ENCODE data around the gene ARHGEF11.

Gene ARHGEF11

DNA sequence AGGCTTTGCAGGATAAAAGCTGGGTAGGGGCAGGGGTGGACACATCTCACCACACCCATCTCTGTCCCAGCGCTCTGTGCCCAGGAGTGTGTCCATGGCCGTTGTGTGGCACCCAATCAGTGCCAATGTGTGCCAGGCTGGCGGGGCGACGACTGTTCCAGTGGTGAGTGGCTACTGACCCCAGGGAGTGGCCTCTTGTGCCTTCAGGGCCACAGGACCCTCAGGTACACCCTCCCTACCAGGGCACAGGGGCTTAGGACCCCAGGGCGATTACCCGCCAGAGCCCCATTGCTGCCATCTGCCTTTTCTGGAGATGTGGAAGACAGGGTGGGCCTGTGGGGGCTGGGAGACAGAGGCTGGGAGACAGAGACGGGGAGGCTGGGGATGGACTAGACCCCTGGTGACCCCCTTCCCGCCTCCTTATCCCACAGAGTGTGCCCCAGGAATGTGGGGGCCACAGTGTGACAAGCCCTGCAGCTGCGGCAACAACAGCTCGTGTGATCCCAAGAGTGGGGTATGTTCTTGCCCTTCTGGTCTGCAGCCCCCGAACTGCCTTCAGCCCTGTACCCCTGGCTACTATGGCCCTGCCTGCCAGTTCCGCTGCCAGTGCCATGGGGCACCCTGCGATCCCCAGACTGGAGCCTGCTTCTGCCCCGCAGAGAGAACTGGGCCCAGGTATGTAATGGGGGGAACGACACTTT, 139.2 kb downstream of the ARHGEF11 start:
- no peak for DNase-seq

DNA sequence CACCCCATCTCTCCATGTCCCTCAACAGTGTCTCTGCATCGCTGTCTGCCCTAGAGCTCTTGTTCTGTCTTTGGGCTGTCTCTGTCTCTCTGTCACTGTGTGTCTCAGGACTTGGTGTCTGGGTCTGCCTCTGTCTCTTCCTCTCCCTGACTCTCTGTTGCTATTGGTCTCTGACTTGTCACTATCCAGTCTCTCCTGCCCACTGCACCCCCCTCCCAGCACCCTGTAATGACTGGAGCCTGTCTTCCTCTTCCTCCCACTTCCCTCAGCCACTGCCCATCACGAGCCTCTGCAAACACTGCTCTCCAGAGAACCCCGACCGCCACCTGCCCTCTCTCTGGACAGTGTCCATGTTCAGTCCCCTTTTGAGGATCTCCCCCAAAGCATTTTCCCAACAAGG, 139.9 kb downstream of the ARHGEF11 start:
- no peak for DNase-seq

DNA sequence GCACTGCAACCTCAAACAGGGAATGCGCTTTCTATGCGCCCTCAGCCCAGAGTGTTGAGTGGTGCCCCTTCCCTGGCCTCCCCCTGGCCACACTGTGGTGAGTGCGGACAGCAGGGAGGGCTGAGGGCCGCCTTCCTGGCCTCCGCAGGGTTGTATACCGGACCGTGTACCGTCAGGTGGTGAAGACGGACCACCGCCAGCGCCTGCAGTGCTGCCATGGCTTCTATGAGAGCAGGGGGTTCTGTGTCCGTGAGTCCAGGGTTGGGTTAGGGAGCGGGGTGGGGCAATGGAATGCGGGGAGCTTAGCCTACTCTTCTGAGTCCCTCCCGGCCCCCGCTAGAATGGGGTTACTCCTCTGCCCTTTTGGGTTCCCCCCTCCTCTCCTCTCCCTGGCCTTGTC, 140.4 kb downstream of the ARHGEF11 start:
- DNase-seq = no peak

DNA sequence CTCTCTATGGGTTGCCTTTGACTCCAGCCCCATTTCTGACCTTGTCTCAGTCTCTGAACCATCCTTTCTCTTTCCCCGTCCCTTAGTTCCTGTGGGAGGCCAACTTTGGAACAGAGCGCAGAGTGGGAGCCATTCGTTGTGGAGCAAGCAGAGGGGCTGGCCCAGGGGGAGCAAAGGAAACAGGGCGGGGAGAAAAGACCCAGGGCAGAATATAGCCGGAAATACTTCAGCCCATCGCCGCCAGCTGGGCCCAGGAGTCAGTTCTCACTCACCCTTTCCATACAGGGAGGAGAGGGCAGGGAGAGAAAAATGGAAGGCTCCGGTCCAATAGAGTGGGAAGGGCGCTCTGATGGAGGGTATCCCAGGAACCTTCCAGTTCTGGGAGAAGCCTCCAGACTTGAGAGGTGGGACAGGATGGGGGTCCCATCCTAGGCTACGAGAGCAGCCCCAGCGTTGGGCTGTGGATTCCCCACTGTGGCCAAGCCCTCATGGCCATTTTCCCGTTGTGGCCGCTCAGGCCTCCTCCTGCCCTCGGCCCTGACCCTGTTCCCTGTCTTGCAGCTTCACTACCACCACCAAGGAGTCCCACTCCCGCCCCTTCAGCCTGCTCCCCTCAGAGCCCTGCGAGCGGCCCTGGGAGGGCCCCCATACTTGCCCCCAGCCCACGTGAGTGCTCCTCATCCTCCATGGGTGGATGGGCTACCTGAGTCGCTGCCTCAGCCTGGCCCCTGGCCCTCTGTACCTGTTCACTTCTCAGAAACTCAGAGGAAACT, 141.2 kb downstream of the ARHGEF11 start:
- no peak for DNase-seq

DNA sequence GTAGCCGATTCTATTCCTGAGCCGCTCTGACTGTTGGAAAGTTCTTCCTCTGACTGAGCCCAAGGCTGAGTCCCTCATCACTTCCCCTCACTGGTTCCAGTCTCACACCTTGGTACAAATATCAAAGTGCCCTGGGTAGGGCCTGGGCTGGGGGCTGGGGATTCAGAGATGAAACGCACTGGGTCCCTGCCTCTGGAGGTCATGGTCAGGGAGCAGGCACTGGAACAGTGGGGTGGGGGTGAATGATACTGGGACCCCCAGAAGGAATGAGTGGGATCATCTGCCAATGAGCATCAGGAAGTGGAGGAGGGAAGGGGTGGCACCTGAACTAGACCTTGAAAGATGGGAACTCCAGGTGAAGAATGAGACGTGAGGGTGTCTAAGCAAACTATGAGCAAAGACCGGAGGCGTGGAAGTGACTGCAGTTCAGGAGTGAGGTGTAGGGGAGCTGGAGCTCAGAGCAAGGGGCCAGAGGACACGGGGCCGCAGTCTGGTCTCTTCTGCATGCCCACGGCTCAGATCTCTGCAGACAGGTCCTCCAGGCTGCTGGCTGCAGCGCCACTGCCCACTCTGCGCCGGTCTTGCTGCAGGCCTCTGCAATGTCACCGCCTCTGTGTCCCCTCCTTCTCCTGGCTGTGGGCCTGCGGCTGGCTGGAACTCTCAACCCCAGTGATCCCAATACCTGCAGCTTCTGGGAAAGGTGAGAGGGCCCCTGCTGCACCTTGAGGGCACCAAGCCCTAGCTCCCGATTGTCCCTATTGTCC, 142.0 kb downstream of the ARHGEF11 start:
- no peak for DNase-seq

DNA sequence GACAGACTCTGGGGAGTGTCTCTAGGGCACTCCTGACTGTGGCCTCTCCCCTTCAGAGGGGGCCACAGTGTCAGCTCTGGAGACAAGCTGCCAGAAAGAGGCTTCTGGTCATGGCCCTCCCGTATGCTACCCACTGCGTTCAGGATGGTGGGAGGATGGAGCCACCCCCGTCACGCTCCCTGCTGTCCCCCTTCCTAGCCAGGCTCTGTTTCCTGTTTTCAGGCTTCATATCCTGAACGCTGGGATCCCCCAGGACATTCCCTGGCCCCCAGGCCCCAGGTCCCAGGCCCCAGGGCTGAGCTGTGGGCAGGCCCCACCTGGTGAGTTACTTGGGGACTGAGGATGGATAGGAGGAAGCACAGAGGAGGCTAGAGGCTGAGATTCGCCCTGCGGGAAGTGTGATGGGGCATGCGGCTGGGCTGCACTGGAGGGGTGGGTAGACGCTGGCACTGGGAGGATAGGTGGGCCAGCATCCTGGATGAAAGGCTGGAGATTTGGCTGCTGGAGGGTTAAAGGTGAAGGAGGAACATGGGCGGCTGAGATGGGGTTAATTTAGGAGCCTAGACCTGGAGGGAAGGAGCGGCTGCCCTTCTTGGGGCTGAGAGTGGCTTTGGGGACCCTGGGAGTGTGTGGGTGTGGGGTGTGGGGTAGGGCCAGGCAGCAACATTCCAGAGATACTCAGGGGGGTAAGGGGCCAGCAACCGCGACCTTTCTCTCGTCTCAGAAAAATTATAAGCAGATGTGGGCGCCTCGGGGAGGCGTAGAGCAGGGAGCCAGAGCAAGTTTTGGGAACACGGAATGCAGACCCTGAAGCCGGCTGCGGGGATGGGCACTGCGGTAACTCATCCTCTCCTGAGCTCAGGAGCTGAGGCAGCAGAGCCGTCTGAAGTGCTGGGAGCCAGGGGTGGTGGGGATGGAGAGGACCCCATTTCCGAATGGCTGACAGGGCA, 143.3 kb downstream of the ARHGEF11 start:
- DNase-seq = no peak

DNA sequence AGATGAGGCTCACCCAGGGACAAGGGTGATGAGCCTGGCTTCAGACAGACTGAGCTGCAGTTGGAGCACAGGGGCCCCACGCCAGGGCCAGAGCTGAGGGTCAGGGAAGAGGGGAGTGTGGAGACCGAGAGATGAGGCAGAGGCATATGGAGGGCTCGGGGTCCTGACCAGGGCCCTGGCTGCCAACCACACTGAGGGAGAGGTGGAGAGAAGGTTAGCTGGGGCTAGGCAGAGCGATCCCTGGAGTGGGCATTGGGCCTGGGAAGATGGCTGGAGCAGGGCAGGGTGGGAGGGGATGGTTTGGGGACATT, 144.0 kb downstream of the ARHGEF11 start:
- DNase-seq = no peak

DNA sequence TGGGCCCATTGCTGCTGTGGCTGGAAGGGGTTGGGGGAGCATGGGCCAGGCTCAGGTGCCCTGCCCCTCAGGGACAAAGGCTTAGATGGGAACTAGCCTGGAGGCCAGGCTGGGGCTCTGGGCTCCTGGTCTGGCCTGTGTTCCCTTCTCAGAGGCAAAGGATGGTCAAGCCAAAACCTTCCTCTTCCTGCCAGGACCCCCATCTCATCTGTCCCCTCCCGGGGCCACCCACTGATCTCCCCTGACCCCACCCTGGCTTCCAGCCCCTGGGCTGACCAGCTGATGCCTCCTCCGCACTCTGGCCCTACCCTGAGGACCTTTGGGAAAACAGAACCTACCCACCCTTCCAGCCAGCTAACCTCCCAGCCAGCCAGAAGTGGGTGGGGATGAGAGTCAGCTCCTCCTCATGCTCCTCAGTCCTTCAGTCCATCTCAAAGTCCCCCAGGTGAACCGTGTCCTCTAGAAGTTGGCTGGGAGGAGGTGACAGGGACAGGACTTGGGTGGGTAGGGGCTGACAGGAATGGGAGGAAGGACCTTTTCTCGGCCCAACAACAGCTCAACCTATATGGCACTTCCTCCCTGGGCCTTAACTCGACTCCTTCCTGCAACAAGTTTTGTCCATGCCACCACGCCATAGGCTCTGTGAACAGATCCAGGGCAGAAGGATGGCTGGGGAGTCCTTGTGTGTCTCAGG, 144.5 kb downstream of the ARHGEF11 start:
- DNase-seq = no peak

DNA sequence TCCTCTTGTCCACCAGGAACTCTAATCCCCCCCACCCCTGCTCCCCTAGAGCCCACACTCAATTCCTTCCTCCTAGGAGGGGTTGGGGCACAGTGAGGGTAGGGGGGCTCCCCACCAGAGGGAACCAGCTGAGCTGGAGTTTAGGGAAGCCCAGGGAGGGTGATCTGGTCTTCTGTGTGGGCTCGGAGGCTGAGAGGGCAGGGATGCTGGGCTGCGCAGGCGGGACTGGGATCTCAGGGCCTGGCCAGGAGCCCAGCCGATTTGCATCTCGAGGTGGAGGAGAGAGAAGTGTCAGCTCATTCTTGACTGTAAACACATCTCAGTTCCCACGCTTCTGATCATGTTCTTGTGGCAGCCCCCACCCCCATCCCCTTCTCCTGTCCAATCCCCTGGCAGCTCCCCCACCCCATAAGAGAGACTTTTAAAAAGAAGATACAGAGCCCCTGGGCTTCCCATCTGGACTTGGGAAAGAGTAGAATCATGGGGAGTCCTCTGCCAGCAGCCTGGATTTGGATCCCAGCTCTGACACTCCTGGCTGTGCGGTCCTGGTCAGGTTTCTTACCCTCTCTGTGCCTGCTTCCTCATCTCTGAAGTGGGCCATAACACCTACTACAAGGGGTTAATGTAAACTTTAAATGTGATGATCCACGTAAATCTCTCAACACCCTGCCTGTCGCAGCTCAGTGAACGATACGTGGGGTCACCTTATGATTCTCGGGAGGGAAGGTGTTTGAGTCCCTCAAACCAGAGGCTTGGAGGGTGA, 145.4 kb downstream of the ARHGEF11 start:
- DNase-seq = no peak

DNA sequence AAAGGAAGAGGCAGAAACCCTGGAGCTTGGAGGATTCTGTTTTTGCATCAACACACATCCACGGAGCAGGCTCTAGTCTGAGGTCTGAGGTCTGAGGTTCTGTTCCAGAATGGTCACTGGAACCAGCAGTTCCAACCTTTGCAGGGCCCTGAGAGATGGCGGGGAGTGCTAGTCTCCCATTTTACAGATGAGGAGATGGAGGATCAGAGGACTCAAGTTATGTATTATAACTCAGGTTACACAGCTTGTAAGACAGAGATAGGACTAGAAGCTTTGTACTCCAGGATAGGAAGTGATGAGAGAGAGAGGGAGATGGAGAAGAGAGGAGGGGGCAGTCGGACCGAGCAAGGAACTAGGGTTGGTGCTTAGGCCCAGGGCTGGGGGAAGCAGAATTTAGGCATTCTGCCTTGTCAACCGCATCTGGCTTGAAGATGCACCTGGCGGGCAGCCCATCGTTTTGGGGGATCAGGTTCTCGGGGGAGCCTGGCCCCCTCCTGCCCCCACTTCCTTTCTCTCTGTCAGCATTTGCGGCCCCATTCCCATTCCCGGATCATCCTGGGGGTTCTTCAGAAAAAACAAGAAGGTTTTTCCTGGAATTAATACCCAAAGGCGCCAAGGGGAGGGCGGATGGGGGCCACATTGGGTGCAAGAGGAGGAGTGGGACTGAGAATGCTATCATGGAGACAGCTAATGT, 146.4 kb downstream of the ARHGEF11 start:
- no peak for DNase-seq

DNA sequence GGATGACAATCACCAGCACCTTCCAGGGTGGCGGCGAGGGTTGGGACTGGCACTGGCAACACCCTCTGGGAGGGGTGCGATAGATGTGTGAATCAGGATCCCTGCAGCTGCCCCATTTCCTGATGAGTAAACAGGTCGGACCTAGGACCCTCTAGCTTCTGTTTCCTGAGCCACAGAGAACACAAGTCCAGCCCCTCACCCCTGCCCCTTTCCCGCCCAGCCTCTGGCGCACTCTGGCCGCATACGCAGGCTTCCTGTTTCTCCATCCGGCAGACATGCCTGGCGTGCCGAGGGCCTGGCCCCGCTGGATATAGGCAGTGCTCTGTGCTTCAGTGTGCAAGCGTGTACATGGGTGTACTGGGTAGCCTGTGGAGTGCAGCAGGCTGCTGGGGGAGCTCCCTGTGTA, 147.4 kb downstream of the ARHGEF11 start:
- no peak for DNase-seq

DNA sequence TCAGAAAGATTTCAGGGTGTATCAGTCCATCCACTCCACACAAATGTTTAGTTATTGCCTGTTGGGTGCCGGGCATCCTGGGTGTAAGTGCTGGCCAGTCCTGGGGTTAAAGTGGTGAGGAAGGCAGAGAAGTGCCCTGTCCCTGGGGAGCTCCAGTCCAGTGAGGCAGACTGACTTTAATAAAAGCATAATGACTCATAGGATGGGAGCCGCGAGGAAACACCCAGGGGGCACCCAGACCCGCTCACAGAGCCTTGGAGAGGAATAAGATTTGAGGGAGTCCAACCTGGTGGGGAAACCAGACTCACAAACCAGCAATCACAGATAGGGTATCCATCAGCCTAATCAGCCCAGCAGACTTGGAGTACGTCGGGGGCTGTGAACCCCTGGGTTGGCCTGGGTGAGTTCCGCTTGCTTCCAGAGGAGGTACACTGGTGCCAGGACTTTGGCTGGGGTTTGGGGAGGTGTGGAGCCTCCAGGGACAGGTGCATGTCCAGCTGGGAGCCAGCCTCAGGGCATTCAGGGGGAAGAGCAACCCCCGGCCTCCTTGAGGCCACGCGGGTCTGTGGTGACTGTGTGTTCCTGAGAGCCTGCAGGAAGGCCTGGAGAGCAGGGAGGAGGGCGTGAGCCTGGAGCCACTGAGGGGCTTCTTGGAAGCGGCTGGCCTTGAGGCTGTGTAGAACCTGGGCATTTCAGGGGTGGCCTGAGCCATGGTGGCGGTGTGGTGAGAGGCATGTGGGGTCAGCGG, 148.3 kb downstream of the ARHGEF11 start:
- DNase-seq = no peak

DNA sequence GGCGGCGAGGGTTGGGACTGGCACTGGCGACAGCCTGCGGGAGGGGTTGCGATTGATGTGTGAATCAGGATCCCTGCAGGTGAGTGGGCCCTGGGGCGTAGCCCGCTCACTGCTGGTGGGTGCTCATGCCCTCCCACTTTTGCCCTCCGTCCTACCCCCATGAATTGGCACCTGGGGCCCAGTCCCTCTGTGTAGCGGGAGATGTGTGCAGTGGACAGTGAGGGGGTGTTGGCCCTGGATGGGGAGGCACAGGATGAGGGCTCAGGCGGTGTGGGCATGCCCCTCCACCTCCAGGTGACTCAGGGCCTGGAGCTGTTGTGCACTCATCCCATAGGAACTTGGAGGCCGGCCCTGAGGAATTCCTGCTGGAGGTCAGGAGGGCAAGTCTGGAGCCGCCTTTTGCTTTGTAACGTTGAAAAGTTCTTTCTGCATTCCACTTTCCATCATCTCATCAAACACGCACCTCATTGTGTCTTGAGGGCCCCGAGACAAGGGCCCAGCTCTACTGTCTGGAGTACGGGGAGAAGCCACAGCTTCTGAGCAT, 149.0 kb downstream of the ARHGEF11 start:
- DNase-seq = no peak

DNA sequence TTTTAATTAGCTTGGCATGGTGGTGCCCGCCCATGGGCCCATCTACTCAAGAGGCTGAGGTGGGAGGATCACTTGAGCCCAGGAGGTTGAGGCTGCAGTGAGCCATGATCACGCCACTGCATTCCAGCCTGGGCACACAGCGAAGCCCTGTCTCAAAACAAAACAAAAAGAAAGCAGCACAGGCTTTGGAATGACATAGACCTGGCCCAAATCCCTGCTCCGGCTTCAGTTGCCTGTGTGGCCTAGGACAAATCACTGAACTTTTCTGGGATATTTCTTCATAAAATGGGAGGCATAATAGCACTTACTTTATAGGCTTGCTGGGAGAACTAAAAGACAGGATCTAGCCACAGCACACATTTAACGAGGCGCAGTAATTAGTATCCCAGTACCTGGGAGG, 149.6 kb downstream of the ARHGEF11 start:
- DNase-seq = no peak

DNA sequence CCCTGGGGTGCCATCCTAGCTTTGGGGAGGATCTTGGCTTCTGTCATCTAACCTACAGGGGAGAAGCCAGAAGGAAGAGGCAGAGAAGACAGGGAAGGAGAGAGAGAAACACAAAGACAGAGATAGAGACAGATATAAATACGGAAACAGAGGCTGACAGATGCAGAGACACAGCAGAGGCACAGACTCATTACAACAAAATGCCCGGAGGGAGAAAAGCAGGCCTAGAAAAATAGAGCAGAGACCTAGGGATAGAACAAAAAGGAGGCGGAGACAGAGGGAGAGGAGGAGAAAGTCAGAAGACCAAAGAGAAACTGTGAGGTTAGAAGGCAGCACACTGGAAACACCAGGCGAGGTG, 150.1 kb downstream of the ARHGEF11 start:
- DNase-seq = no peak

DNA sequence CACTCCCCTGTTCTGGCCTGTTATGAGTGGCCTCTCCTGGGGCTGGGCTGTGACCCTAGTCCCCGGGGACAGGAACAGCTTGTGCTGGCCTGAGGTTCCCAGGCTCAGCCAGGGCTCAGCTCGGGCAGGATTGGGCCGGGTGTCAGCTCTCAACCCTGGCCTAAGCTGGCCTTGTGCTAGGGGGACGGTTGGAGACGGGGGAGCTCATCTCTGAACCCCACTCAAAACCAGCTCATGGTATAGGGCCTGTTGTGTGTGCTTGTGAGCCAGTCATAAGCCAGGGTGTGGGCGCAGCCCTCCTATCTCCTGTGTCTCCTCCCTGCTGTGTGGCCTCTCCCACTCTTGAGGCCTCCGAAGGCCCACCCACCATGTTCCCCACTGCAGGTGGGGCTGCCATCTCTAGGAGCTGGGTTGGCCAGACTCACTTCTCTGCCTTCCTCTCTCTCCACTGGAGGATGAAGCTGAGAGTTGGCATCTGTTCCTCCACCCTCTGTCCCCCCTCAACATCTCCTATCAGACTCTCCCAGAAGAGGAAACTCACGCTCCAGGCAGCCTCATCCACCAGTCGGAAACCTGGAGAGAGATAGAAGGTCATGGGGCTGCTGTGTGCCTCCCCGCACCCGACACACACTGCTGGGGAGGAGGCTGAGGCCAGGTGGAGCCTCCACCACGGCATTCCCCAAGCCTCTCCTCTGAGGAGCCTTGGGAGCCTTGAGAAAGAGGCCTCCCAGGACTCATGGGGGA, 150.7 kb downstream of the ARHGEF11 start:
- DNase-seq = no peak

DNA sequence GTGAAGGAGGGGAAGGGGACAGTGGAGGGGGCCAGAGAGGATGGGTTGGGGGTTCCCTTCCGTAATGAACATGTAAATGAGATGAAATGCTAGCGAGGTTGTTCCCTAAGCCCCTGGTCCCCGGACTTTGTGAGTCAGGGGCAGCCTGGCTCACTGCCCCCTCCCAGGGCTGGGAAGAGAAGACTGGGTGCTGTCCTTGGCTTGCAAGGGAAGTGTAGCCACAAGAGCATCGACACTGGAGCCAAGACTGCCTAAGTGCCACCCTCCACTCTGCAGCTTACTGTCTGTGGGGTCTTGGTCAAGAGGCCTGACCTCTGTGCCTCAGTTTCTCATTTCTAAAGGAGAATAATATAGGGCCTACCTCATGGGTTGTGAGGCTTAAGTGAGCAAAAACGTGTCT, 151.5 kb downstream of the ARHGEF11 start:
- no peak for DNase-seq

DNA sequence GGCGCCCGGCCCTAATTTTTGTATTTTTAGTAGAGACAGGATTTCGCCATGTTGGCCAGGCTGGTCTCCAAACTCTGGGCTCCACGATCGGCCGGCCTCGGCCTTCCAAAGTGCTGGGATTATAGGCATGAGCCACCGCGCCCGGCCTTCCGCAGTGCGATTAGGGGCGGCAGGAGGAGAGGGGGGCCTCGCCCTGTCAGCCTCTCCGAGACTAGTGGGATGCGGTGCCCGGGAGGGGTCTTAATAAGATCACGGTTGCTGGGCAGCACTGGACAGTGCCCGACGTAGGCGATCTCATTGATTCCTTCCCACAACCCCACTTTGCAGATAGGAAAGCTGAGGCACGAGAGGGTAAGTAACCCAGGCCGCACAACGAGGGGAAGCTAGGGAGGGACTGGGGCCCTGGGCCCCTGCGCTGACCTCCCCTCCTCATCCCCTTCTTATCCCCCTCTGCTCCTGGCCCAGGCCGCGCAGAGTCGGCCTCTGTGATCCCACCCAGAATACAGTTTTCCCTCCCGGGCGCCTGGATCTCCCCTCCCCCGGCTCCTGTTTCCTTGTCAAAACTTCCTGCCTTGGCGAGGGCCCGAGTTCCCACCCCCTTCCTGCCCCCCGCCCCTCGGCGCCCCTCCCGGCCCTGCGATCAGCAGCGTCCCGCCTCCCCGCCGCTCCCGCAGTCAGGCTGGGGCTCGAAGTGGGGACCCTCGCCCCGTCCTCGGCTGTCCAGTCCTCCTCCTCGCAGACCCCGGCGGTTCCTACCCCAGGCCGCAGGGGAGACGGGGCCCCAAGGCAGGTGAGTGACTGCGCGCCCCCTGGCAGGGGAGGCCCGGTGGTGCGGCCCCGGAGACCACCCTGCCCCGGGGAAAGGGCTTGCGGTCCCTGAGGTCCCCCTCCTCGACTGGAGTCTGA, 152.2 kb downstream of the ARHGEF11 start, which contains the start of gene PEAR1:
Gene PEAR1, plus strand, starts transcription at position 671 of the 906 bp plus-strand sequence. CDS start 10,209 bp downstream, outside the sequence.
- no peak for DNase-seq
